GM10266 (cell line): ENCODE data around the gene KLHL29.

ENCODE experiments used
- DNase-seq: peaks from one replicate; pipeline ENCODE4 v3.0.0; 2012; ENCODE audit errors: extremely low spot score
- CTCF ChIP-seq: IDR thresholded peaks from 2 replicates; pipeline ENCODE4 v1.5.1; 2012; ENCODE audit warnings: mild to moderate bottlenecking, low read depth; ENCODE audit not compliant: control insufficient read depth, insufficient read depth; ENCODE audit errors: missing control alignments

The KLHL29 gene

DNA sequence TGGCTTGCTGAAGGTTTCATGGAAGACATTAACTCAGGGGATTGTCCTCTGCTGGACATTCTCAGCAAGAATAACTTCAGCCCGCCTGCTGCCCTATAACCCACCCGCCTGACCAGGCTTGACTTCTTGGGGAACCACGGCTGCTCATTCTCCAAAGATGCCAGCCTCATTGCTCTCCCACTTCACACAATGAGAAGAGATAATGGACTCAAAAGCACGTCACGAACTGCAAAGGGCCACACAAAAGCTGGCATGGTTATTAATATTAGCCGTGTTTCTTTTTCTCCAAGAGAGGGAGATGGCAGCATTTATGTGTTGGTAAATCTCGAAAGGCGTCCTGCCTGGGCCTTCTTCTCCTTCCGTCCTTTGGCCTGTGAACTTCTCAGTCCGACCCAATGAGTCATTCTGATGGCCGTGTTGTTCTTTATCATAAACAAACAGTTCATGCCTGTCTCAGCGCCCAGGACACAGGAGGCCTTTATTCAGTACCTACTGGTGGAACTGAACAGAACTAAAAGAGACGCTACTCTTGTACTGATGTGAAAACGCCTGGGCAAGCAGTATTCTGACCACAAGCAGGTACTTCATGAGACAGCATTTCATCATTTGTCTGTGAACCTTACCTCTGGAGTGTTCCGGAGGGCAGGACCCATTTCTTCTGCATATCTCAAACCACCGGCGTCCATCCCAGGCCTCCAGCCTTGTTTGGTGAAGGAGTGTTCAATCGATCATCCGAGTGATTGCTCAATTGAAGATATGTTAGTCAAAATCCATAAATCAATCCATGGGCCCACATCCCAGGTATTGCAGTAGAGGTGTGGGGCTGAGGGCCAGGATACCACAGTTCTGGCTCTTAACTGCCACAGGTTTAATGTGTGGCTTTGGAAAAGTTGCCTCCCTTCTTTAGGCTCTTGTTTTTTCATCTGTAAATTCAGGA, 25.1 kb upstream of the KLHL29 start:
- DNase-seq, result no peak
- no peak for TF ChIP-seq CTCF

GRCh38 chr2:23360571-23361125, 24.3 kb upstream of the KLHL29 start:
- no peak for TF ChIP-seq CTCF
- DNase-seq, result no peak

- no peak for TF ChIP-seq CTCF
- no peak for DNase-seq
These were observed 23.8 kb upstream of the KLHL29 start for GRCh38 chr2:23361152-23361551.

GRCh38 chr2:23363268-23363667, 21.7 kb upstream of the KLHL29 start:
- DNase-seq, result no peak
- TF ChIP-seq CTCF, result no peak

- DNase-seq, result no peak
- TF ChIP-seq CTCF, result no peak
These were observed 21.1 kb upstream of the KLHL29 start for GRCh38 chr2:23363831-23364230.

DNA sequence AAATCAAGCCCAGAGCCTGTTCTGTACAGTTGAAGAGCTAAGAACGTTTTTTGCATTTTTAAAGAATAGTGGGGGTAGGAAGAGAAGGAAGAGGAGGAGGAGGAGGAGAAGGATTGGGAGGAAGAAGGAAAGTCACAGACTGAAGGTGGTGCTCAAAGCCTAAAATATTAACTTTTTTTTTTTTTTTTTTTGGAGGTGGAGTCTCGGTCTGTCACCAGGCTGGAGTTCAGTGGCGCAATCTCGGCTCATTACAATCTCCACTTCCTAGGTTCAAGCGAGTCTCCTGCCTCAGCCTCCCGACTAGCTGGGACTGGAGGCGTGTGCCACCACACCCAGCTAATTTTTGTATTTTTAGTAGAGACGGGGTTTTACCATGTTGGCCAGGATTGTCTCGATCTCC, 18.3 kb upstream of the KLHL29 start:
- no peak for TF ChIP-seq CTCF

GRCh38 chr2:23367760-23368159, 17.2 kb upstream of the KLHL29 start:
- TF ChIP-seq CTCF, result no peak
- DNase-seq, result no peak

More for the DNA sequence above, 18.3 kb upstream of the KLHL29 start:
- no peak for DNase-seq
